Left renal cortex interstitium (tissue), 4 donors: ENCODE data around the gene EFL1. TPM values are rescaled to one million over a fixed set of nuclear protein-coding genes. Genes with fewer than 3 reads are reported as not detected.

Experiments used
- DNase-seq, 4 donors: peaks; one replicate each; pipeline ENCODE4 v3.0.0-alpha.2; 2013; ENCODE audit warnings: low read depth in 4 of 4, low spot score in 2 of 4, missing footprints in 1 of 4
- polyA plus RNA-seq, 4 donors: library from polyadenylated mRNA; unstranded; fragments of 120-200 nt; gene quantifications; one replicate each; pipeline ENCODE4 v1.2.1, GENCODE V29; 2013; ENCODE audit not compliant: insufficient read length in 4 of 4

Gene EFL1
- polyA plus RNA-seq, 4 donors: 19.3 to 26.5 (median 20.9) TPM

- DNase-seq: no peak
These were observed 133.3 kb downstream of the EFL1 start for GRCh38 chr15:82129149-82129692.

GRCh38 chr15:82128401-82129148 is 134.0 kb downstream of the EFL1 start:
- DNase-seq: peak in 2 of 4 donors; percentile 10 to 34

GRCh38 chr15:82127581-82127980 is 135.0 kb downstream of the EFL1 start:
- no peak for DNase-seq

GRCh38 chr15:82126346-82126745 is 136.2 kb downstream of the EFL1 start:
- no peak for DNase-seq

- DNase-seq: no peak
These were observed 137.9 kb downstream of the EFL1 start for GRCh38 chr15:82124331-82125263.

GRCh38 chr15:82122746-82123400 is 139.7 kb downstream of the EFL1 start:
- DNase-seq: no peak

GRCh38 chr15:82118040-82118439 is 144.5 kb downstream of the EFL1 start:
- no peak for DNase-seq

- DNase-seq: no peak
These were observed 145.2 kb downstream of the EFL1 start for GRCh38 chr15:82117296-82117695.

GRCh38 chr15:82114660-82115059 is 147.9 kb downstream of the EFL1 start:
- no peak for DNase-seq

GRCh38 chr15:82113106-82113715 is 149.3 kb downstream of the EFL1 start:
- no peak for DNase-seq

GRCh38 chr15:82111918-82112317 is 150.6 kb downstream of the EFL1 start:
- no peak for DNase-seq

GRCh38 chr15:82110144-82110543 is 152.4 kb downstream of the EFL1 start:
- no peak for DNase-seq

- no peak for DNase-seq
These were observed 153.9 kb downstream of the EFL1 start for GRCh38 chr15:82108489-82109078.

GRCh38 chr15:82106679-82107078 is 155.9 kb downstream of the EFL1 start:
- no peak for DNase-seq

- no peak for DNase-seq
These were observed 156.9 kb downstream of the EFL1 start for GRCh38 chr15:82105451-82106215.

- no peak for DNase-seq
These were observed 159.1 kb downstream of the EFL1 start for GRCh38 chr15:82103468-82103867.

GRCh38 chr15:82100111-82100929 is 162.2 kb downstream of the EFL1 start:
- peak in 2 of 4 donors; percentile 25 to 48 for DNase-seq

- no peak for DNase-seq
These were observed 163.9 kb downstream of the EFL1 start for GRCh38 chr15:82098674-82099073.
